Muscle of leg (tissue), 11 donors: ENCODE data around the gene CAMTA1. TPM values are rescaled to one million over a fixed set of nuclear protein-coding genes. Genes with fewer than 3 reads are reported as not detected.

ENCODE experiments used
- DNase-seq: peaks from one replicate; pipeline ENCODE4 v3.0.0; 2013
- H3K27ac ChIP-seq: one replicate; pipeline ENCODE4 v1.5.1; 2013; ENCODE audit warnings: mild to moderate bottlenecking, low read length, control low read depth
- H3K27me3 ChIP-seq: one replicate; pipeline ENCODE4 v1.6.1; 2013; ENCODE audit warnings: low read length; ENCODE audit not compliant: control insufficient read depth, insufficient read depth
- H3K36me3 ChIP-seq: one replicate; pipeline ENCODE4 v1.6.1; 2013; ENCODE audit warnings: low read length; ENCODE audit not compliant: control insufficient read depth, insufficient read depth
- H3K4me1 ChIP-seq: one replicate; pipeline ENCODE4 v1.6.1; 2013; ENCODE audit warnings: low read length; ENCODE audit not compliant: control insufficient read depth, insufficient read depth
- H3K4me3 ChIP-seq: one replicate; pipeline ENCODE4 v1.5.1; 2013; ENCODE audit warnings: low read length, control low read depth
- H3K9me3 ChIP-seq: replicated peaks from 2 replicates; pipeline ENCODE4 v1.6.1; 2013; ENCODE audit warnings: low read depth, low read length; ENCODE audit not compliant: control insufficient read depth
- WGBS: methylation state at CpG from one replicate; pipeline ENCODE4 v1.1.5; 2013; ENCODE audit warnings: missing lambda C conversion rate; ENCODE audit not compliant: insufficient coverage; 5-methylcytosine and 5-hydroxymethylcytosine counted together
- polyA plus RNA-seq, 8 donors: library from polyadenylated mRNA; unstranded; fragments of 120-200 nt; gene quantifications; one replicate each; pipeline versions ENCODE4 v1.2.1 to v1.2.3, GENCODE V29; 2013; ENCODE audit warnings: inconsistent platforms in 1 of 8, low replicate concordance in 1 of 8; ENCODE audit not compliant: insufficient read length in 8 of 8, insufficient read depth in 1 of 8
- total RNA-seq: library from RNA; stranded (reverse); fragments of 120-200 nt; gene quantifications from one replicate; pipeline ENCODE4 v1.2.4, GENCODE V29; 2013

Gene CAMTA1
- total and polyA plus RNA-seq, 9 donors = 36.4 to 56.4 (median 47.7) TPM

- H3K4me3 ChIP-seq = no peak overlapping the region
- no peak for DNase-seq
- H3K9me3 ChIP-seq = peaks cover 2% of the 10 kb centered on the region
- H3K4me1 ChIP-seq = peaks cover 18% of the 10 kb centered on the region
- H3K27me3 ChIP-seq = peaks cover 6% of the 10 kb centered on the region
- WGBS = 73% methylated on average over 2 of the region's 8 CpGs
- no peak overlapping the region for H3K27ac ChIP-seq
- no peaks in the 10 kb centered on the region for H3K36me3 ChIP-seq
Observed at GRCh38 chr1:7303554-7304317, 518.5 kb downstream of the CAMTA1 start.

- no peaks in the 10 kb centered on the region for H3K9me3 ChIP-seq
- WGBS = 61% methylated on average over 3 of the region's 8 CpGs
- H3K27me3 ChIP-seq = peaks cover 2% of the 10 kb centered on the region
- no peaks in the 10 kb centered on the region for H3K36me3 ChIP-seq
- no peak overlapping the region for H3K27ac ChIP-seq
- no peak overlapping the region for H3K4me3 ChIP-seq
- DNase-seq = no peak
- H3K4me1 ChIP-seq = no peaks in the 10 kb centered on the region
Observed at GRCh38 chr1:7313081-7313546, 527.9 kb downstream of the CAMTA1 start.

- no peaks in the 10 kb centered on the region for H3K9me3 ChIP-seq
- 95% methylated on average over 3 of the region's 5 CpGs for WGBS
Observed at GRCh38 chr1:7313826-7314225, 528.6 kb downstream of the CAMTA1 start.

GRCh38 chr1:7315316-7315715, 530.1 kb downstream of the CAMTA1 start:
- no peak for DNase-seq
- WGBS = 83% methylated on average over 1 of the region's 4 CpGs
- Histone ChIP-seq H3K9me3 (no peaks in the 10 kb centered on the region), H3K36me3 (no peaks in the 10 kb centered on the region), H3K27me3 (peaks cover 2% of the 10 kb centered on the region), H3K4me1 (no peaks in the 10 kb centered on the region), H3K4me3 (no peak overlapping the region), H3K27ac (no peak overlapping the region)

More at GRCh38 chr1:7313826-7314225, 528.6 kb downstream of the CAMTA1 start:
- Histone ChIP-seq H3K27ac (no peak overlapping the region), H3K27me3 (peaks cover 2% of the 10 kb centered on the region), H3K4me1 (no peaks in the 10 kb centered on the region), H3K36me3 (no peaks in the 10 kb centered on the region), H3K4me3 (no peak overlapping the region)
- no peak for DNase-seq

- H3K9me3 ChIP-seq = no peaks in the 10 kb centered on the region
- H3K36me3 ChIP-seq = no peaks in the 10 kb centered on the region
- no peaks in the 10 kb centered on the region for H3K4me1 ChIP-seq
- 100% methylated on average over 1 of the region's 6 CpGs for WGBS
- DNase-seq = no peak
- no peak overlapping the region for H3K4me3 ChIP-seq
- H3K27me3 ChIP-seq = peaks cover 2% of the 10 kb centered on the region
- no peak overlapping the region for H3K27ac ChIP-seq
Observed at GRCh38 chr1:7315946-7316345, 530.7 kb downstream of the CAMTA1 start.

- H3K27ac ChIP-seq = no peak overlapping the region
- H3K4me1 ChIP-seq = no peaks in the 10 kb centered on the region
- peaks cover 2% of the 10 kb centered on the region for H3K27me3 ChIP-seq
- no peaks in the 10 kb centered on the region for H3K9me3 ChIP-seq
- H3K4me3 ChIP-seq = no peak overlapping the region
- H3K36me3 ChIP-seq = no peaks in the 10 kb centered on the region
- WGBS = 55% methylated on average over 2 of the region's 2 CpGs
- DNase-seq = no peak
Observed at GRCh38 chr1:7317888-7318287, 532.6 kb downstream of the CAMTA1 start.

- no peak for DNase-seq
Observed at GRCh38 chr1:7319196-7319595, 533.9 kb downstream of the CAMTA1 start.

GRCh38 chr1:7320661-7321060, 535.4 kb downstream of the CAMTA1 start:
- Histone ChIP-seq H3K36me3 (no peaks in the 10 kb centered on the region), H3K4me1 (no peaks in the 10 kb centered on the region), H3K4me3 (no peak overlapping the region), H3K27ac (no peak overlapping the region), H3K9me3 (no peaks in the 10 kb centered on the region), H3K27me3 (peaks cover 2% of the 10 kb centered on the region)
- DNase-seq = no peak

More at GRCh38 chr1:7319196-7319595, 533.9 kb downstream of the CAMTA1 start:
- Histone ChIP-seq H3K27me3 (peaks cover under 1% of the 10 kb centered on the region), H3K4me1 (no peaks in the 10 kb centered on the region), H3K4me3 (no peak overlapping the region), H3K9me3 (no peaks in the 10 kb centered on the region), H3K36me3 (no peaks in the 10 kb centered on the region), H3K27ac (no peak overlapping the region)
- 100% methylated on average over 1 of the region's 5 CpGs for WGBS

GRCh38 chr1:7322283-7322785, 537.1 kb downstream of the CAMTA1 start:
- no peaks in the 10 kb centered on the region for H3K4me1 ChIP-seq
- no CpG with 5 or more reads among the region's 2 CpGs for WGBS

GRCh38 chr1:7322912-7323311, 537.7 kb downstream of the CAMTA1 start:
- H3K9me3 ChIP-seq = peaks cover 2% of the 10 kb centered on the region
- no CpG with 5 or more reads among the region's 1 CpG for WGBS

More at GRCh38 chr1:7322283-7322785, 537.1 kb downstream of the CAMTA1 start:
- no peak for DNase-seq
- H3K27me3 ChIP-seq = peaks cover 2% of the 10 kb centered on the region
- no peaks in the 10 kb centered on the region for H3K9me3 ChIP-seq
- no peak overlapping the region for H3K27ac ChIP-seq
- no peaks in the 10 kb centered on the region for H3K36me3 ChIP-seq
- no peak overlapping the region for H3K4me3 ChIP-seq

More at GRCh38 chr1:7322912-7323311, 537.7 kb downstream of the CAMTA1 start:
- Histone ChIP-seq H3K27ac (no peak overlapping the region), H3K27me3 (peaks cover 2% of the 10 kb centered on the region), H3K4me1 (no peaks in the 10 kb centered on the region), H3K36me3 (no peaks in the 10 kb centered on the region), H3K4me3 (no peak overlapping the region)
- DNase-seq = no peak
